ENCODE data around the gene KCNJ16. TPM values are rescaled to one million over a fixed set of nuclear protein-coding genes. Genes with fewer than 3 reads are reported as not detected.

KCNJ16 gene
- total RNA-seq, 1 donor from 2014 or later = 0.23 TPM

DNA sequence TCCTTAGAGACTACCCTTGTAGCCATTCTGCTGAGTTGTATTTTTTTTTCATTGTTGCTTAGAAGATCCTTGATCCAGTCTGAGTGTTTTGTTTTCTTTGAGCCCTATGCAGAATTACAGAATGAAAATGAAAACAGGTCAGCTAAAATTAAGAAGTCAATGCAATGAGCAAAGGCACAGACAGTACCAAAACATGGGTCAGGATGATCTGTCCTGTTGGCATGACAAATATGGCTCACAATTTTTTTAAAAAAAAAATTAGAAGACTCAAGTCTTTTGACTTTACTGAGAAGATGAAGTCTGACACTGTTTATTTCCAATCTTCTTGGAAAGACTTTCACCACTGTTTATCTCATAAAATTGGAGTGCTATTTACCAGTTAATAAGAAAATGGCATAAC, 32.4 kb downstream of the KCNJ16 start:
- no peaks in the 10 kb centered on the region for H3K36me3 Mint-ChIP-seq (ENCODE audit: low read depth, unreplicated experiment)
- H3K4me1 Mint-ChIP-seq (ENCODE audit: unreplicated experiment) = peaks cover 9% of the 10 kb centered on the region
- no peak overlapping the region for H3K27ac Mint-ChIP-seq (ENCODE audit: unreplicated experiment)
- DNase-seq (ENCODE audit: low spot score) = no peak
- no peaks in the 10 kb centered on the region for H3K9me3 Mint-ChIP-seq (ENCODE audit: unreplicated experiment)
- H3K27me3 Mint-ChIP-seq (ENCODE audit: unreplicated experiment) = peaks cover 4% of the 10 kb centered on the region
- TF ChIP-seq, protein P1, sequence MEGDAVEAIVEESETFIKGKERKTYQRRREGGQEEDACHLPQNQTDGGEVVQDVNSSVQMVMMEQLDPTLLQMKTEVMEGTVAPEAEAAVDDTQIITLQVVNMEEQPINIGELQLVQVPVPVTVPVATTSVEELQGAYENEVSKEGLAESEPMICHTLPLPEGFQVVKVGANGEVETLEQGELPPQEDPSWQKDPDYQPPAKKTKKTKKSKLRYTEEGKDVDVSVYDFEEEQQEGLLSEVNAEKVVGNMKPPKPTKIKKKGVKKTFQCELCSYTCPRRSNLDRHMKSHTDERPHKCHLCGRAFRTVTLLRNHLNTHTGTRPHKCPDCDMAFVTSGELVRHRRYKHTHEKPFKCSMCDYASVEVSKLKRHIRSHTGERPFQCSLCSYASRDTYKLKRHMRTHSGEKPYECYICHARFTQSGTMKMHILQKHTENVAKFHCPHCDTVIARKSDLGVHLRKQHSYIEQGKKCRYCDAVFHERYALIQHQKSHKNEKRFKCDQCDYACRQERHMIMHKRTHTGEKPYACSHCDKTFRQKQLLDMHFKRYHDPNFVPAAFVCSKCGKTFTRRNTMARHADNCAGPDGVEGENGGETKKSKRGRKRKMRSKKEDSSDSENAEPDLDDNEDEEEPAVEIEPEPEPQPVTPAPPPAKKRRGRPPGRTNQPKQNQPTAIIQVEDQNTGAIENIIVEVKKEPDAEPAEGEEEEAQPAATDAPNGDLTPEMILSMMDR (IDR thresholded peaks at IDR 0.05; ENCODE audit: unreplicated experiment) = no peak
- H3K4me3 Mint-ChIP-seq (ENCODE audit: unreplicated experiment) = no peak overlapping the region

DNA sequence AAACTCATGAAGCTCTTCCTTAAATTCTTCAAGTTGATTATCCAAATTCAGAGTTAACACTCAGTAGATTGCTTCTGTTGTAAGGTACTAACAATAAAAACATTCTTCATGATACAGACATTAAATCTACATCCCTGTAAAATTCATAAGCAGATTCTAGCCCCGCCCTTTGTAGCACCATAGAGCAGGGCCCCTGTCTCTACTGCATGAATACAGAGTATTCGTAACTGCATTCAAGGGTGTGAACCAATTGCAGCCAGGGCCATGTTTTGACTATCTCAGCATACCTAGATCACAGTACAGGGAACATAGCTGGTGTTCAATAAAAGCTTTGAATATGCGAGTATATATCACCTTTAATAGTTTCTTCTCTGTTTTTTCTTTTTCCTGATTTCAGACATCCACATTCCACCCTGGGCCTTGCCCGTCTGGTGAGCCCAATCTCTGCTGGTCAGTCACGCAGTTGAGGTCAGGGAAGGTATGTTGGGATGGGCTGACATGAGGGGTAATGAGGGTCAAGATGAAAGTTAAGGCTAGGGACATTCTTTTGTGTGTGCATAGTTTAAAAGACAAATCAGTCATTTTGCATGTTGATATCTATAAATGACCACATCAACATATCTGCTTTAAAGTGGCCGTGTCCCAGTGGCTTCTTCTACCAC, 33.0 kb downstream of the KCNJ16 start:
- no peaks in the 10 kb centered on the region for H3K27me3 Mint-ChIP-seq (ENCODE audit: unreplicated experiment)
- no peak for DNase-seq (ENCODE audit: low spot score)
- H3K4me1 Mint-ChIP-seq (ENCODE audit: unreplicated experiment) = peaks cover 9% of the 10 kb centered on the region
- no peaks in the 10 kb centered on the region for H3K9me3 Mint-ChIP-seq (ENCODE audit: unreplicated experiment)
- TF ChIP-seq, protein P1 (IDR thresholded peaks at IDR 0.05; ENCODE audit: unreplicated experiment) = no peak
- no peak overlapping the region for H3K27ac Mint-ChIP-seq (ENCODE audit: unreplicated experiment)
- no peaks in the 10 kb centered on the region for H3K36me3 Mint-ChIP-seq (ENCODE audit: low read depth, unreplicated experiment)
- no peak overlapping the region for H3K4me3 Mint-ChIP-seq (ENCODE audit: unreplicated experiment)

DNA sequence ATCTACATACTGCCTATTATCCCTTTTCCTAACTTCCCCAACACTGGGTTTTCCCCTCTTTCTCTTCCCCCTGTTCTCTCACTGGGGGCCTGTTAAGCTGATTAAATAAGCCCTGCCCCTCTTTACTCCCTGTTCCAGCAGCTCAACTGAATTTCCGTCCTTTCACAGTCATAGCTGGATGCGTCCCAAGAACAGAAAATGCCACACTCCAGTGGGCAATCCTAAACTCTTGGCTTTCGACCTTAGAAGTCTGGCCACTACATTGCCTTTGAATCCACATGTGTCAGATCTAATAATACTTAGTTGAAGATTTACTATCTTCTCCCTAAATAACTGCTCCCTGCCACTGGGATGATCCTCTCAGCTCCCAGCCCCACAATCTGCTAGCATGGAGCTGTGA, 34.5 kb downstream of the KCNJ16 start:
- no peak for DNase-seq (ENCODE audit: low spot score)

DNA sequence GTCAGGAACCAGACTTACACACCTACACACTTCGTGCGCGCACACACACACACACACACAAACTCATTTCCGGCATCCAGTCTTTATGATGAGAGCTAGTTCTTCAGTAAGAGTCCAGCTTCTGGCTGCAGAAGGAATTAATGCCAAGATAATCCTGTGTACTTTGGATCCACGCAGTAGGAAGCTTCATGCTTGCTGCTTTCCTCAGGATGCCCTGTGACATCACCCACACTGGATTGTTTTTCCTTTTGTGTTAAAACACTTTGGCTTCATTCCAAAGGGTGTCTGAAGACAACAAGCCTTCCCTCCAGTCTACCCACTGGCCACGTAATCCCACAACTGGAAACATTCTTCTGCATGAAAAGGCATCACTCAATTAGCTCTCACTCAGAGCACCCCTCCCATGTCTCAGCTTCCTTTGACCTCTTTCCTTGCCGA, 35.4 kb downstream of the KCNJ16 start:
- peaks cover 9% of the 10 kb centered on the region for H3K4me1 Mint-ChIP-seq (ENCODE audit: unreplicated experiment)
- no peaks in the 10 kb centered on the region for H3K27me3 Mint-ChIP-seq (ENCODE audit: unreplicated experiment)
- H3K4me3 Mint-ChIP-seq (ENCODE audit: unreplicated experiment) = no peak overlapping the region
- TF ChIP-seq, protein P1 (IDR thresholded peaks at IDR 0.05; ENCODE audit: unreplicated experiment) = no peak
- no peaks in the 10 kb centered on the region for H3K36me3 Mint-ChIP-seq (ENCODE audit: low read depth, unreplicated experiment)
- no peaks in the 10 kb centered on the region for H3K9me3 Mint-ChIP-seq (ENCODE audit: unreplicated experiment)
- DNase-seq (ENCODE audit: low spot score) = no peak
- no peak overlapping the region for H3K27ac Mint-ChIP-seq (ENCODE audit: unreplicated experiment)

More for the DNA sequence above, 34.5 kb downstream of the KCNJ16 start:
- peaks cover 9% of the 10 kb centered on the region for H3K4me1 Mint-ChIP-seq (ENCODE audit: unreplicated experiment)
- TF ChIP-seq, protein P1 (IDR thresholded peaks at IDR 0.05; ENCODE audit: unreplicated experiment) = no peak
- H3K4me3 Mint-ChIP-seq (ENCODE audit: unreplicated experiment) = no peak overlapping the region
- no peaks in the 10 kb centered on the region for H3K36me3 Mint-ChIP-seq (ENCODE audit: low read depth, unreplicated experiment)
- no peaks in the 10 kb centered on the region for H3K27me3 Mint-ChIP-seq (ENCODE audit: unreplicated experiment)
- H3K9me3 Mint-ChIP-seq (ENCODE audit: unreplicated experiment) = no peaks in the 10 kb centered on the region
- H3K27ac Mint-ChIP-seq (ENCODE audit: unreplicated experiment) = no peak overlapping the region

DNA sequence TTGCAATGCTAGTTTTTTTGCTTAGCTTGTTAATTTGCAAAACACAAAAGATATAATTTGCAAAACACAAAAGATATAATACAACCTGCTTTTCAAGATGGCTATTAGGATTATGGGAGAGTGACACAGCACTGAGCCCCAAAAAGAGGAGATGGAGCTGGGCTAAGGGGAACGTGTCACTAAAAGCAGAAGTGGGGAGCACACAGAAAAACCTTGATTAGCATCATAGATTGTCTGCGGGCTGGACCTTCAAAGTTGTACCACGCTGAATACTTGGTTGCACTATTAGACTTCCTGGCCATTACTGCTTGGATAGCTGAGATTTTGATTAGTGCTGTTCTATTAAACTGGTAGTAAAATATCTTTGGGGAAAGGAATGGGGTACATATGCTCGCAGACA, 36.2 kb downstream of the KCNJ16 start:
- no peak for DNase-seq (ENCODE audit: low spot score)

More for the DNA sequence above, 36.2 kb downstream of the KCNJ16 start:
- no peaks in the 10 kb centered on the region for H3K9me3 Mint-ChIP-seq (ENCODE audit: unreplicated experiment)
- TF ChIP-seq, protein P1 (IDR thresholded peaks at IDR 0.05; ENCODE audit: unreplicated experiment) = no peak
- H3K36me3 Mint-ChIP-seq (ENCODE audit: low read depth, unreplicated experiment) = no peaks in the 10 kb centered on the region
- H3K27ac Mint-ChIP-seq (ENCODE audit: unreplicated experiment) = no peak overlapping the region
- no peak overlapping the region for H3K4me3 Mint-ChIP-seq (ENCODE audit: unreplicated experiment)
- H3K27me3 Mint-ChIP-seq (ENCODE audit: unreplicated experiment) = no peaks in the 10 kb centered on the region
- H3K4me1 Mint-ChIP-seq (ENCODE audit: unreplicated experiment) = peaks cover 9% of the 10 kb centered on the region
